Activated CD8-positive, alpha-beta memory T cell treated with anti-CD3 and anti-CD28 coated beads, Interleukin-2, amount 50 U/mL, for 24 hours (primary cell): ENCODE data around the gene ITPRIP.

Experiments used
- DNase-seq: peaks from one replicate; pipeline ENCODE4 v3.0.0-alpha.2; 2020; ENCODE audit errors: extremely low read depth

ITPRIP gene

GRCh38 chr10:104325436-104326435 lies 12.5 kb downstream of the ITPRIP start:
- no peak for DNase-seq

- DNase-seq = no peak
Measured at GRCh38 chr10:104324931-104325330, 13.3 kb downstream of the ITPRIP start.

- no peak for DNase-seq
Measured at GRCh38 chr10:104324221-104324686, 14.0 kb downstream of the ITPRIP start.

GRCh38 chr10:104323760-104324201 lies 14.5 kb downstream of the ITPRIP start:
- DNase-seq = no peak

GRCh38 chr10:104323085-104323484 lies 15.2 kb downstream of the ITPRIP start:
- DNase-seq = no peak

- DNase-seq = no peak
Measured at GRCh38 chr10:104322416-104322782, 15.9 kb downstream of the ITPRIP start.

- DNase-seq = no peak
Measured at GRCh38 chr10:104321725-104322415, 16.4 kb downstream of the ITPRIP start.

GRCh38 chr10:104321226-104321625 lies 17.0 kb downstream of the ITPRIP start:
- DNase-seq = no peak

GRCh38 chr10:104318810-104319741 lies 19.2 kb downstream of the ITPRIP start:
- DNase-seq = no peak

- DNase-seq = no peak
Measured at GRCh38 chr10:104318326-104318725, 19.9 kb downstream of the ITPRIP start.

GRCh38 chr10:104317726-104318299 lies 20.5 kb downstream of the ITPRIP start:
- no peak for DNase-seq

GRCh38 chr10:104317269-104317710 lies 21.0 kb downstream of the ITPRIP start:
- DNase-seq = no peak

GRCh38 chr10:104316321-104317099 lies 21.8 kb downstream of the ITPRIP start:
- no peak for DNase-seq

GRCh38 chr10:104315486-104315921 lies 22.8 kb downstream of the ITPRIP start:
- no peak for DNase-seq

- no peak for DNase-seq
Measured at GRCh38 chr10:104314591-104315485, 23.4 kb downstream of the ITPRIP start.

GRCh38 chr10:104311184-104311720 lies 27.0 kb downstream of the ITPRIP start:
- no peak for DNase-seq

GRCh38 chr10:104309980-104310978 lies 28.0 kb downstream of the ITPRIP start:
- DNase-seq = no peak

- DNase-seq = no peak
Measured at GRCh38 chr10:104308439-104308903, 29.8 kb downstream of the ITPRIP start.
